ENCODE measurements around the gene PTGS1.
"Not testable (repeated sequence)": the region's sequence is repeated elsewhere in the genome, so short reads cannot be mapped to it uniquely, and the experiment has no call there.

Gene PTGS1

GRCh38 chr9:122398371-122398924 is 27.6 kb downstream of the PTGS1 start:
- no peak for DNase-seq (ENCODE audit: low spot score)

GRCh38 chr9:122401896-122402295 is 31.1 kb downstream of the PTGS1 start:
- no peak for DNase-seq (ENCODE audit: low spot score)

GRCh38 chr9:122402403-122402871 is 31.6 kb downstream of the PTGS1 start:
- no peak for DNase-seq (ENCODE audit: low spot score)

GRCh38 chr9:122402874-122403273 is 32.0 kb downstream of the PTGS1 start:
- DNase-seq (ENCODE audit: low spot score): no peak

DNA sequence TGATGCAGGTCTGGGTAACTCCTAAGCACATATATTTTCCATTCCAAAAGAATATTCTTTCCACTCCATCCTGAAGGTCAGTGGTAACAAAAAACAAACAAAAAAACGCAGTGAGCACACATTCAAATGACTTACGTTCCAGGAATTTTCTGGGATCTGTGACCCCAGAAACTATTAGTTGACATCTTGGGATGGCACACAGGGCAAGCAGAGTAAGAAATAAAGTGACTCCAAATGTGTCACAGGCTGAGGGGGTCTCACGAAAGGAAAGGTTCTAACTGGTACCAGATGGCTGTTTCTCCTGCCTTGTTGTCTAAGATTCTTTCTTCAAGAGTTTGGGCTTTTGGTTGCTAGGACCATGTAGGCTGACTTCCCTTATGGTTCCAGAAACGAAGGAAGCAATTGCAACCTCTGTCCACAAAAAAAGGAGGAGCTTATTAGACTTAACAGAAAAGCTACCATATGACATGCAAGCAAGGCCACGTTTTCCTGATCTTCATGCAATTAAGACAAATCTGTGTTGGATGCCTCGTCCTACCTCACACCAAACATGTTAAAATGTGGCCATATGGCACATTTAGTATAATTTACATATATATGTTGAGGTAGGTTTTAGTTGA is 32.7 kb downstream of the PTGS1 start:
- no peak for DNase-seq (ENCODE audit: low spot score)

GRCh38 chr9:122405304-122406069 is 34.7 kb downstream of the PTGS1 start:
- not testable (repeated sequence) for DNase-seq (ENCODE audit: low spot score)

DNA sequence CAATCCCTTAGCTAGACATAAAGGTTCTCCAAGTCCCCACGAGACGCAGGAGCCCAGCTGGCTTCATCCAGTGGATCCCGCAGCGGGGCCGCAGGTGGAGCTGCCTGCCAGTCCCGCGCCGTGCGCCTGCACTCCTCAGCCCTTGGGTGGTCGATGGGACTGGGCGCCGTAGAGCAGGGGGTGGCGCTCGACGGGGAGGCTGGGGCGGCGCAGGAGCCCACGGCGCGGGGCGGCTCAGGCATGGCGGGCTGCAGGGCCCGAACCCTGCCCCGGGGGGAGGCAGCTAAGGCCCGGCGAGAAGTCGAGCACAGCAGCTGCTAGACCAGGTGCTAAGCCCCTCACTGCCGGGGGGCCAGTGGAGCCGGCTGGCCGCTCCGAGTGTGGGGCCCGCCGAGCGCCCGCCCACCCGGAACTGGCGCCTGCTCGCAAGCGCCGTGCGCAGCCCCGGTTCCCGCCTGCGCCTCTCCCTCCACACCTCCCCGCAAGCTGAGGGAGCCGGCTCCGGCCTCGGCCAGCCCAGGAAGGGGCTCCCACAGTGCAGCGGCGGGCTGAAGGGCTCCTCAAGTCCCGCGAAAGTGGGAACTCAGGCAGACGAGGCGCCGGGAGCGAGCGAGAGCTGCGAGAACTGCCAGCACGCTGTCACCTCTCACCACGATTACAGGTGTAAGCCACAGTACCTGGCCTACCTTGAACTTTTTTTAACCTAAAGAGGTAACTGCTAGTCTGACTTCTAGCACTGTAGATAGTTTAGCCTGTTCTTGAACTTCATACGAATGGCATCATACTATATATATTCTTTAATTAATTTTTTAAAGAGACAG is 35.5 kb downstream of the PTGS1 start:
- no peak for DNase-seq (ENCODE audit: low spot score)

- DNase-seq (ENCODE audit: low spot score): not testable (repeated sequence)
Measured at GRCh38 chr9:122414108-122414507, 43.3 kb downstream of the PTGS1 start.

DNA sequence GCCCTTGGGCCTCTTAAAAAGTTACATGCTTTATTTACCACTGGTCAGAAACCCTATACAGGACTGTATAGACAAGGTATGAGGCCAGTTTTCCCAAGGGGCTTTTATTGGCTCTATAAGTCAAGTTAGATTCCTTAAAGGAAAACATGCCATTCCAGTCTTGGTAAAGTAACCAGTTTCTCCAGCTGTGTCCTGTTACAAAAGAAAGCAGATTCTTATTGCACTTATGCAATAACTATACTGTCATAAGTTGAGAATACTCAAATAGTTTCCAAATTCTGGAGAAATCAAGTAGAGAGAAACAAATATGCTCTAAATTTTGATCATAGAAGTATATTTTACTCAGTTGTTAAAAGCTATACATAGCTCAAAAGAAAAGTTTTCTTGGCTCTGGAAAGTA is 47.2 kb downstream of the PTGS1 start:
- no peak for DNase-seq (ENCODE audit: low spot score)

GRCh38 chr9:122420315-122420714 is 49.5 kb downstream of the PTGS1 start:
- DNase-seq (ENCODE audit: low spot score): no peak

- DNase-seq (ENCODE audit: low spot score): no peak
Measured at GRCh38 chr9:122425087-122425486, 54.3 kb downstream of the PTGS1 start.

DNA sequence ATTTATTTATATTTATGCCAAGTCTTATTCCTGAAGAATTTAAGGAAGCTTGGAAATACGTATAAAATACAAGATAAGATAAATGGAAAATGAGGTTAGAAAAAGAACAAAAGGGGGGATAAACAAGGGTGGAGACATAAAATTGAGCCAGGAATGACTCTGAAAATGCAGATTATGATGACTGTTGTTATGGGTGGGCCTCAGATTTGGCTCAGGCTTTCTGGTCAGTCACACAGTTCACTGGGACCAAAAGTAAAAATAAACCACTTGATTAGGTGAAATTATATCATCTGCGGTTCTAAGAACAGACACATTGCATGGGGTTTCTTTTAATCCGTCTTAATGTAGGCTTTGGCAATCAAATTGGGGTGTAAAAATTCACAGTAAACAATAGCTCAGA is 55.9 kb downstream of the PTGS1 start:
- DNase-seq (ENCODE audit: low spot score): no peak

GRCh38 chr9:122442568-122442967 is 71.7 kb downstream of the PTGS1 start:
- no peak for DNase-seq (ENCODE audit: low spot score)

DNA sequence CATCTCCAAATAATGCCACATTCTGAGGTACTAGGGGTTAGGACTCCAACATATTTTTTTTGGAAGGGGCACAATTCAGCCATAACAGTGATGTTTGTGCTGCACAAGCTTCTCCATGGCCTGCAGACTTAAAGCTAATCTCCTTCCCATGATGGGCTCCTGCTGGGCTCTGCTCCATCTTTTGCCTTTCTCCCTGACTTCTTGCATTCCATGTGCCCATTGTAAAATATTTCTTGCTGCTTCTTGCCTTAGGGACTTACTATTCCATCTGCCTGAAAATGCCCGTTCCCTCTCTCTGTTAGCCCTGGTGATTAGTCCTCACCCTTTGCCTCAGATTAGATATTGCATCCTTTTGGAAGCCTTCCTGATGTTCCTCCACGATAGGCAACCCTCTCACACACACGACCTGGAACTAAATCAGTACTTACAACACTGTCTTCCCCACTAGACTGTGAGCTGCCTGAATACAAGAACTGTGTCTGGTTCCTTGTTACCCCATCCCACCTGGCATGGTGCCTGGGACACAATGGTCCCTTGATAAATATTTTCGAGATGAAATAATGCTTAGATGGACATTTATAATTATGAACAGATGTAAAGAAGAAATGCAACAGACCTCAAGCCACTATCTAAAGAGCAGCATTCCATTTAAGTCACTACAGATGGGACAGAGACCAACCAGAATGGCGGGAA is 73.4 kb downstream of the PTGS1 start:
- no peak for DNase-seq (ENCODE audit: low spot score)
